ENCODE measurements around the gene SFMBT2.

DNA sequence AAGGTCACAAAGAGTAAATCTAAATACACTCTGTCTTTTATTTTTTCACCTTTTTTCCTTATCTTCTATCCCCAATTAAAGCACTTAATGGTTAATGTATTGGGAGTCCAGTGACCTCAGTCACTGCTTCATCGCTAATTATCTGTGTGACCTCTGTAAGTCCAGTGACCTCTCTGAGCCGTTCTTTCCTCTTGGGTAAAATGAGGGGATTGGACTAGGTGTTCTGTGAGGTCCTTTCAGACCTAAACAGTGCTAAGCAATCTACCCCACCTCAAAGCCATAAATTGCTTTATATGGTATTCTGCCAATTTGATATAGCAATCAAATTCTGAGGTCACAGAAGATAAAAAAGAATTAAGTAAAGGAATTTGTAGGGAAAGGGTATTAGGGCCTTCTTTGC, 3.9 kb upstream of the SFMBT2 start:
- TF ChIP-seq, protein P1, sequence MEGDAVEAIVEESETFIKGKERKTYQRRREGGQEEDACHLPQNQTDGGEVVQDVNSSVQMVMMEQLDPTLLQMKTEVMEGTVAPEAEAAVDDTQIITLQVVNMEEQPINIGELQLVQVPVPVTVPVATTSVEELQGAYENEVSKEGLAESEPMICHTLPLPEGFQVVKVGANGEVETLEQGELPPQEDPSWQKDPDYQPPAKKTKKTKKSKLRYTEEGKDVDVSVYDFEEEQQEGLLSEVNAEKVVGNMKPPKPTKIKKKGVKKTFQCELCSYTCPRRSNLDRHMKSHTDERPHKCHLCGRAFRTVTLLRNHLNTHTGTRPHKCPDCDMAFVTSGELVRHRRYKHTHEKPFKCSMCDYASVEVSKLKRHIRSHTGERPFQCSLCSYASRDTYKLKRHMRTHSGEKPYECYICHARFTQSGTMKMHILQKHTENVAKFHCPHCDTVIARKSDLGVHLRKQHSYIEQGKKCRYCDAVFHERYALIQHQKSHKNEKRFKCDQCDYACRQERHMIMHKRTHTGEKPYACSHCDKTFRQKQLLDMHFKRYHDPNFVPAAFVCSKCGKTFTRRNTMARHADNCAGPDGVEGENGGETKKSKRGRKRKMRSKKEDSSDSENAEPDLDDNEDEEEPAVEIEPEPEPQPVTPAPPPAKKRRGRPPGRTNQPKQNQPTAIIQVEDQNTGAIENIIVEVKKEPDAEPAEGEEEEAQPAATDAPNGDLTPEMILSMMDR (IDR thresholded peaks at IDR 0.05): no peak
- TF ChIP-seq POLR2AphosphoS5 (IDR thresholded peaks at IDR 0.05; ENCODE audit: low read depth, low read length): no peak
- TF ChIP-seq SIN3A (IDR thresholded peaks at IDR 0.05; ENCODE audit: borderline replicate concordance, insufficient read depth, low read depth, low read length): no peak

Measured in Panc1 (cell line).